GM10847 (cell line): Measurements from ENCODE around the gene NUDT14.

Experiments
- POLR2A ChIP-seq: IDR thresholded peaks from 2 replicates; pipeline ENCODE4 v1.6.1; 2011; ENCODE audit not compliant: insufficient read length; ENCODE audit errors: extremely low read depth

NUDT14 gene

DNA sequence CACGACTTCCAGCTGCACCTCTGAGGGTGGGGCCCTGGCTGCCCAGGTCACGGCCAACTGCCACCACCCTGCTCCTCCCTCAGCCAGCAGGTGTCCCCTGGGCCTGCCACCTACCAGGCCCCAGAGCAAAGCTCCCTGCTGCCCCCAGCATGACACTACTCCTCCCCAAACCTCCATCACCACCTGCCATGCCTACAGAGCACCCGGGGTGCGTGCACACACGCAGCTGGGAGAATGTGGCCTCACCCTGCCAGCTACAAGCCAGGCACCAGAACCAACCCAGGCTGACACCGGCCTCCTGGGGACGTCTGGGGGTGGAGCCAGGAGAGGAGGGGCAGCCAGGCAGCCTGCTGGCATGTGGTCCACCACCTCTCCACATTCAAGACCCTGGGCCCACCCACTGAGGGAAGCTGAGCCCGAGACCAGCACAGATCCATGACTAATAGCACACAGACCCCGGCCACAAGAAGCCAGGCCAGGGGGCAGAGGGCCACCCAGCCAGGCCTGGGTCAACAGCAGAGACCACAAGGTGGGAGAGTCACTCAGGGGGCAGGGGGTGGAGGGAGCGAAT lies 15.9 kb downstream of the NUDT14 start:
- no peak for TF ChIP-seq POLR2A

DNA sequence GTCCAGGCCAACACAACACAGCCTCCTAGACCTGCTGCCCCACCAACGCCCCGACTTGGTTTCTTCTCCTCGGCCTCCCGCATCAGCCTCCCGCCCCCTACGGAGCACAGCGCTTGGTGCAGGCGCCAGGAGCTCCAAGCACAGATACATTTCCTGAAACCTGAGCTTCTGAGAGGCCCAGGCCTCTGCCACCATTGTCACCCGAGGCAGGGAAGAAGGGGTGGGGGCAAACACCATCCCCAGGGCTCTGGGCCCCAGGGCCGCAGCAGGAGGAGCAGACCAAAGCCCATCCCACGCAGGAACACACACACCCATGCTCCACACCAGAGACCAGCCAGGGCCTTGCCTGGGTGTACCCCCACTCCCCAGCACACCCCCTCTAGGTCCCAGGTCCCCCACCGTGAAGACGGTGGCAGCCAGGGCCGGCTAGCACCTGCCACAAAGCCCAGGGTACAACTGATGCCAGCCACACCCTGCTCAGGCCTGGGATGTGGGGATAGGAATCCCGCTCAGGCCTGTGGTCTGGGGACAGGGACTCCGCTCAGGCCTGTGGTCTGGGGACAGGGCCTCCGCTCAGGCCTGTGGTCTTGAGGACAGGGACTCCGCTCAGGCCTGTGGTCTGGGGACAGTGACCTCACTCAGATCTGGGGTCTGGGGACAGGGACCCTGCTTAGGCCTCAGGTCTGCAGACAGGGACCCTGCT lies 17.9 kb downstream of the NUDT14 start:
- TF ChIP-seq POLR2A, result no peak

DNA sequence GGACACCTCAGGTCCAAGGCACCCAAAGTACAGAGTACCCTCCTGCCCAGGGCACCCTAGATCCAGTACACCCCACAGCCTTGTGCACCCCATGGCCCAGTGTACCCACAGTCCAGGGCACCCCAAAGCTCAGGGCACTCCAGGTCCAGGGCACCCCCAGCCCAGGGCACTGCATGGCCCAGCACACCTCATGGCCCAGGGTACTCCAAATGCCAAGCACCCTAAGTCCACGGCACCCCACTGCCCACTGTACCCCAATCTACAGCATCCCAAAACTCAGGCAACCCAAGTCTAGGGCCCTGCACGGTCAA lies 18.5 kb downstream of the NUDT14 start:
- no peak for TF ChIP-seq POLR2A

DNA sequence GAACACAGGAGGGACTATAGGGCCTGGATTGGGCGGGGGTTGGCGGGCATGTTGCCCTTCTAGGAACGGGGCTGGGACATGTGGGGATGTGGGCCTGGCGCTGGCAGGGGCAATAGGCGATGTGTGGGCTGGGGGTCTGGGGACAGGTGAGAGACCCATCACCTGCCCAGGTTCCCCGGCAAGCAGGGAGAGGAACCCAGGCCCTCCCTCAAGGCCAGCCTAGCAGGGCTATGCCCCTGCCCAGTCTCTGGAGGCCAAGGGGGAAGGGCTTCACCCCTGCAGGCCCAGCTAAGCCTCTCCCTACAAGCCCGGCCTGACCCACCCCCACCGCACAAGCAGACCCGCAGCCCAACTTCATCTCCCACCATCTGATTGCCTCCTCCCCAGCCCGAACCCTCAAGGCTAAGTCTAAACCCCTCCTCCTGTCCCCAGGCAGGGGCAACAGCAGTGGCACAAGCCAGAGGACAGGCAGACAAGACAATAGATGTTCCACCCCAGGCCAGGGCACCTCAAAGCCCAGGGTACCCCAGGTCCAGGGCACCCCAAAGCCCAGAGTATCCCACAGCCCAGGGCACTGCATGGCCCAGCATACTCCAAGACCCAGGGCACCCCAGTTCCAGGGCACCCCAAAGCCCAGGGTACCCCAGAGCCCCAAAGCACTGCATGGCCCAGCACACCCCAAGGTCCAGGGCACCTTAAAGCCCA lies 19.0 kb downstream of the NUDT14 start:
- no peak for TF ChIP-seq POLR2A

DNA sequence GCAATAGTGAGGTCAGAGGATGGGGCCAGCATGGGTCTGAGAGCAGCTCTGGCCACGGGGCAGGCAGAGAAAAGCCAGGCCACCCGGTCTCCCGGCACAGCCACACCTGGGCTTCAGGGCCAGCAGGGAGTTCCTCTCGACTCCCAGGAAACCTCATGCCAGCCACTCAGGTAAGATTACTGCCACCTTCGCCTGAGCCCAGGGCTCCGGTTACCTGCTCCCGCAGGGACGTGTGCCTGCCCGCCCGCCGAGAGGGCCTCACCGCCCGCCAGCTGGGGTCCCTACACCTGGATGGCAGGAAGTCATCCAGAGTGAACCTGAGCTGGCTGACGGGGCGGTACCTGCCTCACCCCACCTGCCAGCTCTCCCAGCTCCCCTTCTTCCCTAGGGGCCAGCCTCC lies 19.8 kb downstream of the NUDT14 start:
- TF ChIP-seq POLR2A, result no peak

- no peak for TF ChIP-seq POLR2A
These were observed 20.3 kb downstream of the NUDT14 start for GRCh38 chr14:105160776-105161175.

DNA sequence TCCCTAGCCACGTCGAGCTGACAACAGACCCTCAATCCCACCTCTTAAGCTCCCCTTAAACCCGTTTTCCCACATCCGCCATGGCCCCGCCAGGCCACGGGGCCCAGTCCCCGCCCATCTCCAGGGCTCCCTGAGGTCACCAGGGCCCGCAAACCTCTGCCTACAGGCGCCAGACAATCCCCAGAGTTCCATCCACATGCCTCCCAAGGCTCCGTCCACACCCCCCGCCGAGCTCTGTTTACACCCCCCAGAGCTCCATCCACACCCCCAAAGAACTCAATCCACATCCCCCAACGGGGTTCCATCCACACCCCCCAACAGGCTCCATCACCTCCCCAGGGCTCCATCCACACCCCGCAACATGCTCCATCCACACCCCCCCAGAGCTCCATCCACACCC lies 21.8 kb downstream of the NUDT14 start:
- no peak for TF ChIP-seq POLR2A

GRCh38 chr14:105158794-105159193 lies 22.3 kb downstream of the NUDT14 start:
- TF ChIP-seq POLR2A, result no peak

DNA sequence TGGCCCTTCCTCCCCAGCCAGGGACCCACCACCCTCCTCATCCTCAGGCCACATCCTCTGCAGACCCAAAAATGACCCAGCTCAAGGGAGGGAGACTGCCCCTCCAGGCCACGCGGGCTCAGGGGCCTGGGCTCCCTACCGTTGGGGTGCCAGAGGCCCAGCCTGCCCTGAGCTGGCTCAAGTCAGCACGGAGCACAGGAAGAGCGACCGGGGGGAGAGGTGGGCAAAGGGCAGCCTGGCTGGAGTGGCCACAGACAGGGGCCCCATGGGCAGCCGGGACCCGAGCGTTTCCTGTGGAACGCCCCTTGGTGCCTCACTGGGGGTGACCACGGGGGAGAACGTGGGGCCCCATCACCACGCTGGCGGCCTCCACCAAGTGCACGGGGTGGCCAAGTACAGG lies 23.2 kb downstream of the NUDT14 start:
- no peak for TF ChIP-seq POLR2A

- no peak for TF ChIP-seq POLR2A
These were observed 24.4 kb downstream of the NUDT14 start for GRCh38 chr14:105156414-105157375.

GRCh38 chr14:105155681-105156413 lies 25.3 kb downstream of the NUDT14 start:
- TF ChIP-seq POLR2A, result no peak

DNA sequence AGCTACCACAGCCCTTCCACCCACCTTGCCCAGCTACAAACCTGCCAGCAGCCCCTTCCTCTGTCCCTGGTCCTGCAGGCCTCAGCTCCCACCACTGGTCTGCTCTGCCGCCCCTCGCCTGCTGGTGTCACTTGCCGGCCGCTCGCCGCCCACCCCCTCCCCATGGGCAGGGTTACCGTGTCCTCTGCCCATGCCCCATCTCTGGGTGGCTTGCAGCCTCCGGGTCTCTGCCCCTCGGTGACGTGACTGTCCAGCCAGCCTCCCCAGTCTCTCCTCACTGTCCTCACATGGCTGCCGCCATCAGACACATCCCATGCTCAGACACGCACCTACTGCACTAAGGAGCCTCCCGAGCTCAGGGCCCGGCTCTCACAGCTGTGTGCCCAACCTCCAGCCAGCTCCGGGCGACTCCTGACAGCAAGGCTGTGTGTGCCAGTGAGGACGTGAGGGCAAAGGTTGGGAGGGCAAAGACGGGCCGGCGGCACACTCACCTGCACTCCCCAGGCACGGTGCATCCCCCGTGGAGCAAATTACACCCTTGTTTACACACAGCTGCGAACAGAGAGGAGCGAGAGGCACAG lies 26.0 kb downstream of the NUDT14 start:
- TF ChIP-seq POLR2A, result no peak

DNA sequence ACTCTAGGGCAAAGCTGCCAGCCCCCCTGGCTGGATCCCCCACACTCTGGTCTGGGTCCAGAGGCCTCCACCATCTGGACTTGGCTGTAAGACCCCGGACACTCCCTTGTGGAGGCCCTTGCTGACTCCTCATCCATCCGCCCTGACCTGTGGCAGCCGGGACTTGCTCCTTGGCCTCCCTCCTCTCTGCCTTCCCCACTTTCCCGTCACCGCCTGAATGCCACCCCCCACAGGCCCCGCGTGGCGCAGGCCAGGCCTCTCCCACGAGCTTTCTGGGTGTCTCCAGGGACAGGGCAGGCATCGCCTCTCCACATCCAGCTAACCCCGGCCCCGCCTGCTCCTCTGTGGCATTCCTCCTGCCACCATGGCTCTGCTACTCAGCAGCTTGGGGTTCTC lies 26.6 kb downstream of the NUDT14 start:
- TF ChIP-seq POLR2A, result no peak

- TF ChIP-seq POLR2A, result no peak
These were observed 27.2 kb downstream of the NUDT14 start for GRCh38 chr14:105153739-105154475.
